ENCODE measurements around the gene WNT7B. TPM values are rescaled to one million over a fixed set of nuclear protein-coding genes. Genes with fewer than 3 reads are reported as not detected.

The WNT7B gene
- total and polyA plus RNA-seq, 3 donors from 2014 or later: 0.65 to 1.9 (median 1.3) TPM

- DNase-seq: no peak
- H3K36me3 ChIP-seq (ENCODE audit: low read depth, missing control alignments): no peaks in the 10 kb centered on the region
- peak overlapping the region; percentile 16 to 94 for H3K27ac ChIP-seq
- no peak for TF ChIP-seq POLR2A (IDR thresholded peaks at IDR 0.05)
- TF ChIP-seq, protein P1, sequence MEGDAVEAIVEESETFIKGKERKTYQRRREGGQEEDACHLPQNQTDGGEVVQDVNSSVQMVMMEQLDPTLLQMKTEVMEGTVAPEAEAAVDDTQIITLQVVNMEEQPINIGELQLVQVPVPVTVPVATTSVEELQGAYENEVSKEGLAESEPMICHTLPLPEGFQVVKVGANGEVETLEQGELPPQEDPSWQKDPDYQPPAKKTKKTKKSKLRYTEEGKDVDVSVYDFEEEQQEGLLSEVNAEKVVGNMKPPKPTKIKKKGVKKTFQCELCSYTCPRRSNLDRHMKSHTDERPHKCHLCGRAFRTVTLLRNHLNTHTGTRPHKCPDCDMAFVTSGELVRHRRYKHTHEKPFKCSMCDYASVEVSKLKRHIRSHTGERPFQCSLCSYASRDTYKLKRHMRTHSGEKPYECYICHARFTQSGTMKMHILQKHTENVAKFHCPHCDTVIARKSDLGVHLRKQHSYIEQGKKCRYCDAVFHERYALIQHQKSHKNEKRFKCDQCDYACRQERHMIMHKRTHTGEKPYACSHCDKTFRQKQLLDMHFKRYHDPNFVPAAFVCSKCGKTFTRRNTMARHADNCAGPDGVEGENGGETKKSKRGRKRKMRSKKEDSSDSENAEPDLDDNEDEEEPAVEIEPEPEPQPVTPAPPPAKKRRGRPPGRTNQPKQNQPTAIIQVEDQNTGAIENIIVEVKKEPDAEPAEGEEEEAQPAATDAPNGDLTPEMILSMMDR (IDR thresholded peaks at IDR 0.05): no peak
- WGBS, 2 donors: 86 to 93% methylated on average over 2 to 16 of the region's 18 CpGs
- H3K9me3 ChIP-seq: no peaks in the 10 kb centered on the region
- H3K4me1 ChIP-seq: peaks cover 42% of the 10 kb centered on the region
- H3K27me3 ChIP-seq: no peaks in the 10 kb centered on the region
- no peak overlapping the region for H3K4me3 ChIP-seq
- intact Hi-C loops (cut with DNase I; ENCODE audit: low total_unique reads): no loop called here
Measured at GRCh38 chr22:46011627-46012181, 34.7 kb upstream of the WNT7B start.

- intact Hi-C loops (cut with DNase I; ENCODE audit: low total_unique reads): no loop called here
- H3K27ac ChIP-seq: peak overlapping the region in 1 of 2 donors; percentile 16
- no peak for DNase-seq
- 83 to 95% methylated on average over 4 to 20 of the region's 20 CpGs for WGBS, 2 donors
- TF ChIP-seq POLR2A (IDR thresholded peaks at IDR 0.05): no peak
- TF ChIP-seq, protein P1 (IDR thresholded peaks at IDR 0.05): no peak
- H3K27me3 ChIP-seq: no peaks in the 10 kb centered on the region
- no peak overlapping the region for H3K4me3 ChIP-seq
- H3K36me3 ChIP-seq (ENCODE audit: low read depth, missing control alignments): no peaks in the 10 kb centered on the region
- no peaks in the 10 kb centered on the region for H3K9me3 ChIP-seq
- peaks cover 48% of the 10 kb centered on the region for H3K4me1 ChIP-seq
Measured at GRCh38 chr22:46010951-46011626, 34.1 kb upstream of the WNT7B start.

GRCh38 chr22:46010207-46010867 lies 33.4 kb upstream of the WNT7B start:
- Histone ChIP-seq H3K4me3 (no peak overlapping the region), H3K9me3 (no peaks in the 10 kb centered on the region), H3K27me3 (no peaks in the 10 kb centered on the region), H3K36me3 (ENCODE audit: low read depth, missing control alignments) (no peaks in the 10 kb centered on the region), H3K27ac (no peak overlapping the region), H3K4me1 (peaks cover 52% of the 10 kb centered on the region)
- intact Hi-C loops (cut with DNase I; ENCODE audit: low total_unique reads): no loop called here
- no peak for DNase-seq
- WGBS, 2 donors: 80 to 88% methylated on average over 8 of the region's 8 CpGs
- no peak for TF ChIP-seq POLR2A (IDR thresholded peaks at IDR 0.05)
- TF ChIP-seq, protein P1 (IDR thresholded peaks at IDR 0.05): no peak

DNA sequence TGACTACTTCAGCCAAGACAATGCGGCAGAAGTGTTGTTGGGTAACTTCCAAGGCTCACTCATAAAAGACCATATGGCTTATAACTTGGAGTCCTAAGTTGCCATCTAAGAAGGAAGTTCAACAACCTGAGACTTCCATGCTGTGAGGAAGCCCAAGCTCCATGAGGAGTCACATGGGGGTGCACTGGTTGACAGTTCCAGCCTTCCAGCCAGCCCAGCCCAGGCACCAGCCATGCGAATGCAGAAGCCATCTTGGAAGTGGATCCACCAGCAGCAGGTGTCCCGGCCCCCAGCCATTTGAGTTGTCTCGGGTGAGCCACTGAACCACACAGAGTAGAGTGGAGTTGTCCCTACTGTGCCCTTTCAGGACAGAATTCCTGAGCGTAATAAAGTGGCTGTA lies 32.8 kb upstream of the WNT7B start:
- H3K4me1 ChIP-seq: peaks cover 52% of the 10 kb centered on the region
- 96 to 100% methylated on average over 2 to 5 of the region's 5 CpGs for WGBS, 2 donors

More for the DNA sequence above, 32.8 kb upstream of the WNT7B start:
- no peak for DNase-seq
- Histone ChIP-seq H3K4me3 (no peak overlapping the region), H3K27me3 (no peaks in the 10 kb centered on the region), H3K27ac (no peak overlapping the region), H3K36me3 (ENCODE audit: low read depth, missing control alignments) (no peaks in the 10 kb centered on the region), H3K9me3 (no peaks in the 10 kb centered on the region)
- intact Hi-C loops (cut with DNase I; ENCODE audit: low total_unique reads): loop anchor here (5.0 kb wide), 1 partner anchor 108 kb away; no protein-coding TSS in a partner anchor
- no peak for TF ChIP-seq POLR2A (IDR thresholded peaks at IDR 0.05)
- TF ChIP-seq, protein P1 (IDR thresholded peaks at IDR 0.05): no peak

Data from testis (tissue), 3 donors.